Measurements from ENCODE around the gene TPBG. TPM values are rescaled to one million over a fixed set of nuclear protein-coding genes. Genes with fewer than 3 reads are reported as not detected.

The TPBG gene
- total RNA-seq: 2.2 TPM

DNA sequence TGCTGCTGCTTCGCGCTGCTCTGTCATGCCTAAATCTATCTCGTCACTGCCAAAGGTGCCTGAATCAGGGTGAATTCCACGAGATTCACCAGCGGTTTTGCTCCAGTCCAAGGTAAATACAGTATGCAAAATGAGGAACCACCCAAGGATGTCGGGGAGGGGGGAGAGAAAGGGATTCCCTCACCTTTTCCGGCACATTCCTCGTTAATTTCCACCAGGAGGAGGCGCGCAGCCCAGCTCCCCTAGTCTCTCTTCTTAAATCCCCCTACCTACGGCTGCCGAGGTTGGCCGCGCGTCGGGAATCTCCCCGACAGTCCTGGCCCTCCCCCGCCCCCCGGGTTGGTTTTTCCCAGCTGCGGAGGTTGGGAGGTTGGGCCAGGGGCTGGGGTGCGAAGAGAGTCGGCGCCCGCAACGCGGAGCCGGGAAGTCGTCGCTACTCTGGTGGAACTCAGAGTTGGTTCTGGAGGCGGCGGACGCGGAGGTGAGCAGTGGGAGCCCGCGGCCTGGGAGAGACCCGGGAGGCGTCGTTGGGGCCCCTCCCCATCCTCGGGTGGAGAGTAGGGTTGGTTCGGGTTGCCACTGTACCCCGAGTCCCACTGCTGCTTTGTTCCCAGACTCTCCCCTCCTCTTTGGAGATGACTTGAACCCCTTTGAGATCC lies at the start of gene TPBG:
TPBG (plus strand) TSS at position 390 of the 659 bp plus-strand sequence. CDS start 1,145 bp downstream, outside the sequence.
- no peak for DNase-seq

- no peak for DNase-seq
These were observed 41.2 kb upstream of the TPBG start for GRCh38 chr6:82322386-82322785.

GRCh38 chr6:82329766-82330165 lies 33.9 kb upstream of the TPBG start:
- no peak for DNase-seq

DNA sequence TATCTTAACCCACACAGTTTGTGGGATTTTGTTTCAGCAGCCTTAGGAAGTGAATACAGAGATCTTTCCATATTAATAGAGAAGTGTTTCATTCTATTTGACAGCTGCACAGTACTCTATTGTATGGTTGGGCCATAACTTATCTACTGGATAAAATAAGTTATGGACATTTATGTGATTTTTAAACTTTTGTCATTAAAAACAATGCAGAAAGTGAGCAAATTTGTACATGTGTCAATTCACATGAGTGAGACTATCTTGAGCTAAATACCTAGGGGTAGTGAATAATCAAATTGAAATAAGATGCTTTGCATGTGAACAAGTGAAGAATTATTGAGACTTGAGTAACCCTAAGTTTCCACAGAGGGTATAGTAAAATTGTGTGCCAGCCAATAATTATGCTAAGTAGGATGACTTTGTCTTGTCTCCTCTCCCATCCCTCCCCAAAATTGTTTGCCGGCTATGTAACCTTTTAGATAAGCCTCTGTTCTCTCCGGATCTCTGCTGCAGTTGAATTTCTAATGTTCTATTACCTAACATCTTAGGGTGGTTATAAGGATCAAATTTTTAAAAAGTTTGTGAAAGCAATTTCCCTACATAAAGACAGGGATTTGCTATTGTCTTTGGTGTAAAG lies 33.3 kb upstream of the TPBG start:
- no peak for DNase-seq

DNA sequence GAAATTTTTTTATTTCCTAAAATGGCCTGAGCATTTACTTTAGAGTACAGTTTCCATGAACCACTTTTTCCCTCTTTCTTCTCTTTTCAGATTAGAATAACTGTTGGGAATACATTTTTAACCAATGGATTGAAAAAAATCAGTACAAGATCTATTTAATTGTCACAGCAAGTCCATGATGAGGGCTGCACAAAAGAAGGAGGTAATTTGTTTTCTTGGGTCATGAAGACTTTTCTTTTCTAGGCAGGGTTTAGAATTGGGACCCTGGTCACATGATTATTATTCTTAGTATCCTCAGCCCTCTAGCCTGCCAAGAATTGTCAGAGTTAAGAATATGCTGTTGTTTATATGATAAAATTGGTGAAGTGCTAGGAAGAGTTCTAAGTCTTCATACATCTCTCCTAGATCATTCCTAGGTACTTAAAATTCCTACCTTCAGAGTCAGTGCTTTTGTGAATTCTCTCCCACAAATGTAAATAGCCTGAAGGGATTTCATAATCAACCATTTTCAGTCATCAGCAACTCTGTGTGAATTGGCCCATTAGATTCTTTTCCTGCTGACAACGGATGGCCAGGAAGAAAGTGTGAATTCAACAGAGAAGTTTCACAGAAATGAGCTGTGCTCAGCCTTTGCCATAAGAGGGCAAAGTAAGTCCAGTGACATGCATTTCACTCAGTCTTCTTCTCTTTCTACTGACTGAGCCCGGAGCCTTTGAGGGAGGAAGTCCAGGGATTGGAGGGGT lies 32.4 kb upstream of the TPBG start:
- DNase-seq: no peak

- DNase-seq: no peak
These were observed 29.8 kb upstream of the TPBG start for GRCh38 chr6:82333781-82334180.

DNA sequence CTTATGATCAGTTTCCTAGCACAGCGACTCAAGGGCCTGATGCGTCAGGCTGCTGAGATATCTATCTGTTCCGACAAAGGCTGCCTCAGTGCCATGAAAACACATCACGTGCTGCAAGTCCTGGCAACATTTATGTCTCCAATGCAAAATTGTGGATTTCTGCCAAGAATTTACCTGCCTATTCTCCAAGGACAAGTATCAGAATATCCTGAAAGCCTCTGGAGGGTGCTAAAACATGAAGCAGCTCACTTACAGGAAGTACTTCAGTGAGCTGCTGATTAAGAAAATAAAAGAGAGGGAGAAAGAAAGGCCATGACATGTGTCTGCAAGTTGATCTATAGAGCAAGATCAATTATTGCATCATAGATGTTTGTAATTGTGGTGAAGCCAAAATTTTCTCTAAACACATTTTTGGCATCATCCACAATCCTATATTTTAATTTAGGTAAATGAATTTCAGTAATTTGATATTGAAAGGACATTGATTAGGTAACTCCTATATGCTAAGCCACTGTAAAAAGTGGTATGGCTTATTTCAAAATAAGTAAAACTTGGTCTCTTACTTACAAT lies 25.8 kb upstream of the TPBG start:
- DNase-seq: no peak

DNA sequence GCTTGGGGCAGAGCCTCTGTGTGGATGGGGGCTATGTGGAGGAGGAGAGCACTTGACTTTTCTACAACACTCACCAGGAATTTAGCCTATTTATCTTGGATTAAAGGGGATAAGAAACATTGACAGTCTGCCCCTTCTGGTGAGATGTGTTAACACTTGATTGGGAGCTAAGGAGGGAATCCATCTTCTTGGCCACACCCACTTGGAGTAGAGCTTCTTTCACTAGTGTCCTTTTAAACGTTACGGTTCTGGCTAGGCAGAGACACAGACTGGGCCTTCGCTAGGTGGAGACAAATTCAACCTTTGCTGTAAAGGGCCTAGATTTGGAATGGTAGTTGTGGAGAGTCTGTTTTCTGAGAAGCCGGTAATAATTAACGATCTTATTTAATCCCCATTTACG lies 15.5 kb upstream of the TPBG start:
- no peak for DNase-seq

DNA sequence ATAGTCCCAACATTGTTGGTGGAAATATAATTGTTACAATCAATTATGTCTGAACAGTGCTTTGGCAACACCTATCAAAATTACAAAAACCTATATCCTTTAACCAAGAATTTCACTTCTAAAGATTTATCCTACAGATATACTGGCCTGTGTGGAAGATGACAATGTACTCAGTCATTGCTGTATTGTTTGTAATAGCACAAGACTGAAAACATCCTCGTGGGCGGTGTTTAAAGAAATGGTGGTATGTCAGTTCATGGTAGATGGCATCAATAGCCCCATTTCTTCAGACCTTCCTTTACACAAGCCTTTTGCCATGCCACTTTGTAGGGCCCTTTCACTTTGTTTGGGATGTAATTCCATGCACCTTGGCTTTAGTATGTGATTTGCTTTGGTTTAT lies 9.8 kb upstream of the TPBG start:
- no peak for DNase-seq

GRCh38 chr6:82360552-82360951 lies 3.1 kb upstream of the TPBG start:
- DNase-seq: no peak

DNA sequence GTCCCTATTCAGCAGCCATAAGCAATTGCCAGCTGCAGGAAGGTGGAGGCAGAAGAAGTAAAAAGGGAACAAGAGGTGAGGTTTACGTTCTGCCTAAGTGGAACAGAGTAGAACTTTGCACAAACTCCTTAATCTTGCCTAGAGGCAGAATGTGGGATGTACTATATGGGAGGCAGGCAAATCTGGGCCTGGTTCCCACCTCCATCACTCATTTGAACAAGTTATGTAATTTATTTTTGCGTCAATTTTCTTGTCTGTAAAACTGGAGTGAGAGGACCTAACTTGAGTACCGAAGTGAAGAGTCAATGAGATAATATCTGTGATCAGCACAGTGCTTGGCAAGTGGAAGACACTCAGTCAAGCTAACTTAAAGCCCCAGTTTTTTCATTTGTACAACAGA lies 2.0 kb upstream of the TPBG start:
- no peak for DNase-seq

- DNase-seq: no peak
These were observed 1.5 kb upstream of the TPBG start for GRCh38 chr6:82362144-82362543.

DNA sequence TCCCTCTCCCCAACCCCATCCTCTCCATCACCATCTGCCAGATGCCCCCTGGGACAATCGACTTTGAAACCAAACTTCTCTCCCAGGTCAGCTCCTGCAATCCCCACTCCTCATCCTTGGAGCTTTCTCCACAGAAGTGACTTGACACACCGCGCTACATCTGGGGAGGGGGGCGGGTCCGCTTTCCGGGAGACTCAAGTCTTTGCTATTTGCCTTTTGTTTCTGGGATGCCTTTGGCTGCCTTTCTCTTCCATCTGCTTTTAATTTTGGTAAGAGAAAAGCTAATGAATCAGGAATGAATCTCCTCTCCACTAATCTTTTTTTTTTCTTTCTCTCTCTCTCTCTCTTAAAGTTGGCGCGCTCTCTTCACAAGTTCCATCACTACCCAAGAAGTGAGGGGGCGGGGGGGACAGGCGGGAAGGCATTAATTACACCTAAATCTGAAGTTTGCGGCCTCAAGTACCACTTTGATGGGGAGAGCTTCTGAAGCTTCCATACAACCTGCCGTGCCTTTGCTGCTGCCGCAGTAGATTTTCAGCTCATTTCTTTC lies 664 bp upstream of the TPBG start:
- DNase-seq: no peak

DNA sequence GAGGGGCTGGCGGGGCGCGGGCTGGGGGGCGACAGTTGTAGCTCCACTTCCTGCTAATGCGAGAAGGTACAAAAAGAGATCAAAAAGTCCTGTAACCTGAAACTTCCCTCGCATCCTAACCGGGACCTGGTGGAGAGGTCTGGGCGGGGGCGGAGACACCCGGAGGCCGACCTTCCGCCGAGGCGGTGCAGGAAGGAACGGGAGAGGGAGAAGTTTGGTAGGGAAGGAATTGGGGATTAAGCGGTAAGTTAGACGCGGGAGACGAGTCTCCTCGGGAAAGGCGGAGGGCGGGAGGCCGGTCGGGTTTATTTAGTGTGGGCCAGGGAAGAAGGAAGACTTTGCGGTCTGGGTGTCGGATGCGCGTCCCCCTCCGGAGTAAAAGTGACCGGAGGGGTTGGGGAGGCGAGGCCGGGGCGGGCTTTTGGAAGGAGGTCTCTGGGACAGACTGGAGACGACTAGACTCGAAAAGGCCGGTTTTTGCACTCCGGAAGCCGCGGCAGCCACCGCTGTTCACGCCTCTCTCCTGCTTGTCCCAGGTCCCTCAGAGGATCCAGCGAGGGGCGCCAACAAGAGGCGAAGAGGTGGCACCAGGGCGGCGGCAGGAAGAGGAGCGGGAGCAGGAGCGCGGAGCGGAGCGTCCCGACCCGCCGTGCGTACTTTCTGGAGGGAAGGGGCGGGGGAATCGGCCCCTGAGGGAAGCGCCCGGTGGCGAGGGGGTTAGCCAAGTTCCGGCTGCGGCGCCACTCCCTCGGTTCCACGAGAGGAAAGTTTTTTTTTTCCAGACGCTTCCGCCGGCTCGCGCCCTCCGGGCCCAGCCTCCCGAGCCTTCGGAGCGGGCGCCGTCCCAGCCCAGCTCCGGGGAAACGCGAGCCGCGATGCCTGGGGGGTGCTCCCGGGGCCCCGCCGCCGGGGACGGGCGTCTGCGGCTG lies 734 bp downstream of the TPBG start:
- no peak for DNase-seq

DNA sequence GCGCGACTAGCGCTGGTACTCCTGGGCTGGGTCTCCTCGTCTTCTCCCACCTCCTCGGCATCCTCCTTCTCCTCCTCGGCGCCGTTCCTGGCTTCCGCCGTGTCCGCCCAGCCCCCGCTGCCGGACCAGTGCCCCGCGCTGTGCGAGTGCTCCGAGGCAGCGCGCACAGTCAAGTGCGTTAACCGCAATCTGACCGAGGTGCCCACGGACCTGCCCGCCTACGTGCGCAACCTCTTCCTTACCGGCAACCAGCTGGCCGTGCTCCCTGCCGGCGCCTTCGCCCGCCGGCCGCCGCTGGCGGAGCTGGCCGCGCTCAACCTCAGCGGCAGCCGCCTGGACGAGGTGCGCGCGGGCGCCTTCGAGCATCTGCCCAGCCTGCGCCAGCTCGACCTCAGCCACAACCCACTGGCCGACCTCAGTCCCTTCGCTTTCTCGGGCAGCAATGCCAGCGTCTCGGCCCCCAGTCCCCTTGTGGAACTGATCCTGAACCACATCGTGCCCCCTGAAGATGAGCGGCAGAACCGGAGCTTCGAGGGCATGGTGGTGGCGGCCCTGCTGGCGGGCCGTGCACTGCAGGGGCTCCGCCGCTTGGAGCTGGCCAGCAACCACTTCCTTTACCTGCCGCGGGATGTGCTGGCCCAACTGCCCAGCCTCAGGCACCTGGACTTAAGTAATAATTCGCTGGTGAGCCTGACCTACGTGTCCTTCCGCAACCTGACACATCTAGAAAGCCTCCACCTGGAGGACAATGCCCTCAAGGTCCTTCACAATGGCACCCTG lies 1.6 kb downstream of the TPBG start:
- DNase-seq: no peak

DNA sequence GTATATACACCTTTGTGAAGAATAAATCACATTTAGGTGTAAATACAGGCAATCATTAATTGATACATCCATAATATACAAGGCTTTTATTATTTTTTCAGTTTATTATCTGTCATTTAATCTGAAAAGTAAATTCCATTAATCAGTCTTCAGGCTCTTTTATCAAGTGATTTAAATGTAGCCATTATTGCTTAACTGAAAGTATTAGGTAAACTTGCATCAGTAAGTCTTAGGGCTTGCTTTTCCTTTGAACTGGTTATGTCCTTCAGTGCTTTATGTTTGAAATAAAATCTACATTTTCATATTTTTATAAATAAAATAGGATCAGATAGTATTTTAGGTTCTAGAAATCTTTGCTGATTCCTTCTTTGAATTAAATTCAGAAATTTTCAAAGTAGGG lies 4.1 kb downstream of the TPBG start:
- no peak for DNase-seq

DNA sequence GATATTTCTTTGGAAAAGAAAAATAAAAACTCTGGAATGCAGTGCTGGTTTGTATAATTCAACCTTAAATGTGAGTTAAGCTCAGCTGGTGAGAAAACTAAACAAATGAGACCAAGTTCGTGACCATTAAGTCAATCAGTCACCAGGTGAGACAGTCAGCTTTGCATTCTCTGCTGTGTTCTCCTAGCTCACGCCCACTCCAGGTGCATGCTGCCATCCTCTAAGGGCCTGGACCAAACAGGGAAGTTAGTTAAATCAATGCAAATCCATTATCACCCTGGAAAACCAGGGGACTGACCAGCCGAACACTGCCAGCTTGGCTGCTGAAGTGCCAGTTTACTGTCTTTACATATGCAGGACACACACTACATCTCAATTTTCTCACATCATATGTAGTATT lies 7.2 kb downstream of the TPBG start:
- no peak for DNase-seq

DNA sequence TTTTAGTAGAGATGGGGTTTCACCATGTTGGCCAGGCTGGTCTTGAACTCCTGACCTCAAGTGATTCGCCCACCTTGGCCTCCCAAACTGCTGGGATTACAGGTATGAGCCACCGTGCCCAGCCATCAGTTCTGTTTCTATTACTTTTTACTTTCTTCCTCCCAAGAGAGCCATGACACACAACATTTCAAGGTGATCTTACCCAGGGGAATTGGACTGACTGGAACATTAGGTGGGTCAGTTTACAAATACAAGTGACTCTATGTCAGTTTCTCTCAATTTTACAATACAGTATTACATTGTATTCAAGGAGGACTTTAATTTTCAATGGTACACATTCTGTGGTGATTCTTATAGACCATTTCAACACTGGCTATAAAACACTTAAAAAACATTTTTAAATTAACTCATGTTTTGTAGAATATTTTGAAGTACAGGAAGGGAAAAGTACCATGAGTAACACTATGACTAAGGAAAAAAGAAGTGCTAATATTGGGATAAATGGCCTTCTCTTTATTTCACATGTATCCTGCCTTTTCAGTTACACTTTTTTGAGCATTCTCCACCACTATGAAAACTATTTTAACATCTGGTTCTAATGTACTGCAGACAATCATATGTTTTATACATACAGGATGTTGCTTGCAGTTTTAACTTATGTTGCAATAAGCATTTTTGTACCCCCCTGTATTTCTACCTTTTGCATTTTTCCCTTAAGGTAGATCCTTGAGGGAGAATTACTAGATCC lies 8.4 kb downstream of the TPBG start:
- no peak for DNase-seq

DNA sequence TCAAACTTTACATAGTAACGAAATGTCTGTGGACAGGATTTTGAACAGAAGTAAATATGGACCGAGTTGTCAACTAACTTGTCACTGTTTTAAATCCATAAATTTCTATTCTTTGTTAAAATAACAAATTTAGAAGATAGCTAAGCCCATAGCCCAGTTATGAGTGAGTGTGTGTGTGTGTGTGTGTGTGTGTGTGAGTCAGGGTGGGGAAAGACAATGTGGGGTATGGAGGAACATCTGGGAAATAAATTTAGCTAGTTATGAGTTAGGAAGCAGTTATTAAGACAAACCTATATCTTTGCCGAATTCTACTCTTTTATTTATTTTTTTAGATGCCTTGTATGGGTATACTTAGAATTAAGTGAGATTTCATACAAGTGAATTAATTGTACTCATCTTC lies 9.0 kb downstream of the TPBG start:
- no peak for DNase-seq

DNA sequence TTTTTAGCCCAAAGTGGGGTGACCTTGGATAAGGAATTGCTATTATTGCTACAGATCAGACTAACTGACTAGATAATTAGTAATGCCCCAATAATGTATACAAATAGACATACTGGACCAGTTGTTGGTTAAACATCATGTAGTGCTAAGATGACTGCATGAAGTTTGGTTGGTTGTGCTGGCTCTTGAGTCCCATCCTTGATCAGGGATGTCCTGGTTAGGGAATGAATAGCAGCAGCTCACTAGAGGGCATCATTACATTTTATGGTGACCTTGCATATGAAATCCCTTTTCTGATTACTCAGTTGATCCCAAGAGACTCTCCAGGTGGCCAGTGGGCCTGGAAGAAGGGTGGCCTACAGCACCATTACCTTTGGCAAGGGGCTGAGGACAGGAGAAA lies 10.9 kb downstream of the TPBG start:
- no peak for DNase-seq

Data from occipital lobe (tissue), 2 donors.